Cardiac muscle cell (in vitro differentiated cells and primary cell): ENCODE measurements around the gene VWA8. TPM values are rescaled to one million over a fixed set of nuclear protein-coding genes. Genes with fewer than 3 reads are reported as not detected.

Experiments used
- DNase-seq, 2 donors: peaks; one replicate each; pipeline versions ENCODE4 v3.0.0 to v3.0.0-alpha.2; 2010 to 2017; ENCODE audit warnings: low read depth in 1 of 2, low spot score in 1 of 2
- H3K27ac ChIP-seq: fragments of 200-600 bp; sonication (generic); 2 replicates; pipeline ENCODE4 v1.5.1; 2016
- H3K27me3 ChIP-seq: fragments of 200-600 bp; sonication (generic); 2 replicates; pipeline ENCODE4 v1.6.0; 2016; ENCODE audit warnings: control low read depth
- H3K36me3 ChIP-seq: fragments of 200-600 bp; sonication (generic); 2 replicates; pipeline ENCODE4 v1.5.1; 2016; ENCODE audit warnings: control low read depth
- H3K4me1 ChIP-seq: fragments of 200-600 bp; sonication (generic); 2 replicates; pipeline ENCODE4 v1.8.1; 2017; ENCODE audit warnings: low read depth, mild to moderate bottlenecking, mixed run types
- H3K4me3 ChIP-seq: fragments of 200-600 bp; sonication (generic); 2 replicates; pipeline ENCODE4 v1.5.1; 2016; ENCODE audit warnings: mild to moderate bottlenecking
- H3K9me3 ChIP-seq: fragments of 200-600 bp; sonication (generic); 2 replicates; pipeline ENCODE4 v1.5.1; 2017; ENCODE audit warnings: low read depth, mild to moderate bottlenecking, control low read depth
- CTCF ChIP-seq: IDR thresholded peaks from 2 replicates; pipeline ENCODE4 v1.5.1; 2012; ENCODE audit warnings: low read depth, mild to moderate bottlenecking, low read length
- polyA plus RNA-seq: library from polyadenylated mRNA; unstranded; fragments of >200 nt; fragmentation: Nextera tagmentation; extraction: Ambion mirVana; gene quantifications from 2 replicates; pipeline ENCODE4 v1.2.1, GENCODE V29; 2016
- total RNA-seq: library from RNA; depleted of rRNA; stranded (reverse); fragments of >200 nt; gene quantifications from 2 replicates; pipeline ENCODE4 v1.2.3, GENCODE V29; 2016

Gene VWA8
- total and polyA plus RNA-seq, 2 experiments from 2014 or later = 9.4 to 22.9 TPM

- Histone ChIP-seq H3K4me1 (peaks cover 4% of the 10 kb centered on the region), H3K27me3 (no peaks in the 10 kb centered on the region), H3K4me3 (no peak overlapping the region), H3K36me3 (peaks cover 10% of the 10 kb centered on the region), H3K9me3 (no peaks in the 10 kb centered on the region), H3K27ac (no peak overlapping the region)
- TF ChIP-seq CTCF = no peak
- DNase-seq = peak in 1 of 2 donors; percentile 26
These were observed 396.9 kb downstream of the VWA8 start for GRCh38 chr13:41563984-41564365.

- Histone ChIP-seq H3K27ac (no peak overlapping the region), H3K27me3 (no peaks in the 10 kb centered on the region), H3K36me3 (peaks cover 10% of the 10 kb centered on the region), H3K9me3 (no peaks in the 10 kb centered on the region), H3K4me3 (no peak overlapping the region), H3K4me1 (peaks cover 4% of the 10 kb centered on the region)
- TF ChIP-seq CTCF = no peak
- DNase-seq = peak in 1 of 2 donors; percentile 54
These were observed 397.4 kb downstream of the VWA8 start for GRCh38 chr13:41563341-41563983.

- H3K9me3 ChIP-seq = no peaks in the 10 kb centered on the region
- H3K4me1 ChIP-seq = peaks cover 4% of the 10 kb centered on the region
- H3K36me3 ChIP-seq = peaks cover 6% of the 10 kb centered on the region
- DNase-seq = no peak
- H3K27ac ChIP-seq = no peak overlapping the region
- H3K4me3 ChIP-seq = no peak overlapping the region
- no peaks in the 10 kb centered on the region for H3K27me3 ChIP-seq
- TF ChIP-seq CTCF = no peak
These were observed 398.2 kb downstream of the VWA8 start for GRCh38 chr13:41562541-41563178.

GRCh38 chr13:41562083-41562482, 398.8 kb downstream of the VWA8 start:
- H3K9me3 ChIP-seq = no peaks in the 10 kb centered on the region
- H3K27ac ChIP-seq = no peak overlapping the region
- TF ChIP-seq CTCF = no peak
- no peaks in the 10 kb centered on the region for H3K27me3 ChIP-seq
- H3K4me3 ChIP-seq = no peak overlapping the region
- DNase-seq = peak in 1 of 2 donors; percentile 90
- peaks cover 4% of the 10 kb centered on the region for H3K4me1 ChIP-seq
- peaks cover 3% of the 10 kb centered on the region for H3K36me3 ChIP-seq

GRCh38 chr13:41561170-41561569, 399.7 kb downstream of the VWA8 start:
- no peaks in the 10 kb centered on the region for H3K9me3 ChIP-seq
- H3K27ac ChIP-seq = no peak overlapping the region
- H3K27me3 ChIP-seq = no peaks in the 10 kb centered on the region
- H3K4me1 ChIP-seq = peaks cover 4% of the 10 kb centered on the region
- peak in 1 of 2 donors; percentile 37 for DNase-seq
- H3K36me3 ChIP-seq = no peaks in the 10 kb centered on the region
- no peak for TF ChIP-seq CTCF
- H3K4me3 ChIP-seq = no peak overlapping the region
